Measurements from ENCODE around the gene GIT1.

GIT1 gene

DNA sequence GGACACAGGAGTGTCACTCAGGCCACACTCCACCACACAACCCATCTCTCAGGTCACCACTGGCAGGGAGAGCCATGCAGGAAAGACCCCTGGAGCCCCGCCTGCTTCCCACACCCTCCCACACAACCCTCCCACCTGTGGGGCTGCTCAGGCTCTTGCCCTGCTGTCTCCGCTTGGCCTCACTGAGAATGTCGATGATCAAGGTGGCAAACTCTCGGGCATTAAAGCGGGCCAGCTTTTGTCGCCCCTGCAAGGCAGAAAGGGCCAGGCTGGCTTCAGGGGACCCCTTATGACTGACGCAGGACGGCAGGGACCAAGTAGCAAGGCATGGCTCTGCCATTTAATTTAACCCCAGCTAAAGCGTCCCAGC is 12.5 kb downstream of the GIT1 start:
- no peak for FAIRE-seq

- FAIRE-seq: no peak
These were observed 13.0 kb downstream of the GIT1 start for GRCh38 chr17:29576214-29577000.

GRCh38 chr17:29575511-29576213 is 13.8 kb downstream of the GIT1 start:
- no peak for FAIRE-seq

DNA sequence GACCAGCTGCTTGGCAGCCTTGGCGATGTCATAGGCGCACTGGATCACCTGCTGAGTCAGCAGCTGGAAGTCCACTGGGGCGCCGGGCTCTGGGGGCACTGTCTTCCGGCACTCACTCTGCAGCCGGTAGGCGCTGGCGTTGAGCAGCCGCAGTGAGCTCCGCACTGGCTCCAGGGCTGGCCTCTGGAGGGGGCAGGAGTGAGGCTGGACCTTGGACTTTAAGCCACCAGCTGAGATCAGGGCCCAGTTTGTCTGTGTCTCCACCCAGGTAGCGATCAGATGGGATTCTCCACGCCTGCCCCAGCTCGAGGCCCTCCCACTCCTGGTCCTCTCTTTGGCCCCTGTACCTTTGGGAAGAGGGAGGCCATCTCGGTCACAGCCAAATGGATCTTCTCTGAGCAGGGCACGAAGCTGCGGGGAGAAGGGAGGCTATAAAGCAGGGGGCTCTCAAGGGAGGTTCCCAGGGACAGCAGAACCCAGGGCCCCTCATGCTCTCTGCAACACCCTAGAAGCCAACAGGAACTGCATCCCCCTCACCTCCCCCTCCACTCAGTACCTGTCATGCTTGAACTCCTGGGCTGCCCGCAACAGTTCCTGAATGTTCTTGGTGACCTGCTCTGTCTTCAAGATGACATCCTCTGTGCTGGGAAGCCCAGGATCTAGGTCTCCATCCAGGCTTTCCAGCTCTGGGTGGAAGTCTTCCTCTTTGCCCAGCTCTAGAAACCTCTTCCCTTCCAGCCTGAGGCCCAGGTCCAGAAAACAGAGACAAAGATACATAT is 14.5 kb downstream of the GIT1 start:
- no peak for FAIRE-seq

DNA sequence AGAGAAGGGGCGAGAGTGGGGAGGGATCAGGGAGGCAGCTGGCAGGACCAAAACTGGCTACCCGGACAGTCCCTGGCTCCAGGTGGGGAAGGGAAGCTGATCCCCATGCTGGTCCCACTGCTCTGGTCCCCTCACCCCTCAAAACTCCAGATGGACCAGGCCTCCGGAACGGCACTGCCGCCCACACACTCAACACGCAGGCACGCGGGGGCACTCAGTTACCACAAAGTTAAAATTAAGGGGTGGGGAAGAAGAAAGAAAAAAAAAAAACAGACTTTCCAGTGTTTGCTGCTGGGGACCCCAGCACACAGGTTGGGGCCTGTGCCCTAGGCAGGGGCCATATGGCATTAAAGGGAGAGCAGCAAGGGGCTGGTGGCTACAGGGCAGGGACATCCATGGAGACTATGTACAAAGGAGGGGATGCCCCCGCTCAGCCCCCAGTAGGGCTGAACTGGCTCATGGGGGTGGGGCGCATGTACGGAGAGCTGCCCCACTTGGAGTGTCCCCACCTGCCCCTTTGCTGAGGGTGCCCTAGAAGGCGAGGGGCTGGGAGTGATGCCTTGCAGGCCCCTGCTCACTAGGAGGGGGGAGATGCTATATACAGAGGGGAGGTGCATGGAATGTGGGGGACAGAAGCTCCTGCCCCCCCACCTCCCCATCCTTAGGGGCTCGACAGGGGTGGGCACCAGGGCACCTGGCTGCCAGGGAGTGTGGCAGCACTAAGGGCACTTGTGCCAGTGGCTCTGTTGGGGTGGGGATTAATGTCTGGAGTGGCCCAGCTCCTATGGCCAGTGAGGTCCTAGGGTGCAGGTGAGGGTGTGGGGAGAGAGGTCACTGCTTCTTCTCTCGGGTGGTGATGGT is 15.3 kb downstream of the GIT1 start:
- FAIRE-seq: no peak

GRCh38 chr17:29573558-29573869 is 15.9 kb downstream of the GIT1 start:
- no peak for FAIRE-seq

GRCh38 chr17:29572691-29573557 is 16.5 kb downstream of the GIT1 start:
- FAIRE-seq: no peak

DNA sequence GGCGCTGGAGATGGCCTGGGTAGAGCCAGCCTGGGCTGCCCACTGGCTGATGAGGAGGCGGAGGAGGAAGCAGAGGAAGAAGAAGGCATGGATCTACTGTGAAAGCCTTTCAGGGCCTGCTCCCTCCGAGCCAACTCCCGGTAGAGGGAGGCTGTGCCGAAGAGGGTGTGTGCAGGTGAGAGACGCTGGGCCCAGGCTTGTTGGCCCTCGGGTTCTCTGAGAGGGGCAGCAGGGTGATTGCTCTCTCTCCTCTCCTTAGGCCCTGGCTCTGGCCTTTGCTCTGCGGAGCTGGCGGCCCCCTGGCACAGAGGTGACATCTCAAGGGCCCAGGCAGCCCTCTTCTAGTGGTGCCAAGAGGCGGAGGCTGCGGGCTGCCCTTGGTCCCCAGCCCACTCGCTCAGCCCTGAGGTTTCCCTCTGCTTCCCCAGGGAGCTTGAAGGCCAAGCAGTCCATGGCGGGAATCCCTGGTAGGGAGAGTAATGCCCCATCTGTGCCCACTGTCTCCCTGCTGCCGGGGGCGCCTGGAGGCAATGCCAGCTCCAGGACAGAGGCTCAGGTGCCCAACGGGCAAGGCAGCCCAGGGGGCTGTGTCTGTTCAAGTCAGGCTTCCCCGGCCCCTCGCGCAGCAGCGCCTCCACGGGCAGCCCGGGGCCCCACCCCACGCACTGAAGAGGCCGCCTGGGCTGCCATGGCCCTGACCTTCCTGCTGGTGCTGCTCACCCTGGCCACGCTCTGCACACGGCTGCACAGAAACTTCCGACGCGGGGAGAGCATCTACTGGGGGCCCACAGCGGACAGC is 17.4 kb downstream of the GIT1 start:
- no peak for FAIRE-seq

DNA sequence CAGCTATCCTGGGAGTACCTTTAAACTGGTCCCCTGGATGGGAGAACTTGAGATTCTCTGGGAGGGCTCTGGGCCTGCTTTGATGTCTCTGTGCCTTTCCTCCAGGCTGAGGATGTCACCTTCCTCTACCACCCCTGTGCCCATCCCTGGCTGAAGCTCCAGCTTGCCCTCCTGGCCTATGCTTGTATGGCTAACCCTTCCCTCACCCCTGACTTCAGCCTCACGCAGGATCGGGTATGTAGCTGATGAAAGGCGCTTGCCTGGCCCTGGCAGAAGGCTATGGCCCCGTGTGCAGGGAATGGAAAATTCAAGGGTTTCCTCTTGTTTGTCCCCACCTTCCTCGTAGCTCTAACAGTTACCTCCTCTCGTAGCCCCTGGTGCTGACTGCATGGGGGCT is 18.0 kb downstream of the GIT1 start:
- FAIRE-seq: no peak

DNA sequence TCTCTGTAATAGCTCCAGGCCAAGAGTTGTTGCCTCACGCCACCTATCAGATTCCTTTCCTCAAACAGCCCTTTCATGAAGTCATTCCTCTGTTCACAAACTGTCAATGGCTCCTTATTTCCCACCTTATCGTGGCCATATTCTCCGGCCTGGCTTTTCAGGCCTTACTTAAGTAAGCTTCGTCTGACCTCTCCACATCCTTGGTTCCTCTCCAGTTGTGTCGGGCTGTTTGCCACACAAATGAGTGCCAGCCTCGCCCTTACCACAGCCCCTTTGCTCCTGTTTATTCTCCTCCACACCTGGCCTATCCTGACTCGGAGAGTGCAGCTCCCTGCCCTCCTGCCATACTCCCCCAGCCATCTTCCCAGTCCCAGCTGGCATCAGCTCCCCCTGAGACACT is 18.9 kb downstream of the GIT1 start:
- no peak for FAIRE-seq

DNA sequence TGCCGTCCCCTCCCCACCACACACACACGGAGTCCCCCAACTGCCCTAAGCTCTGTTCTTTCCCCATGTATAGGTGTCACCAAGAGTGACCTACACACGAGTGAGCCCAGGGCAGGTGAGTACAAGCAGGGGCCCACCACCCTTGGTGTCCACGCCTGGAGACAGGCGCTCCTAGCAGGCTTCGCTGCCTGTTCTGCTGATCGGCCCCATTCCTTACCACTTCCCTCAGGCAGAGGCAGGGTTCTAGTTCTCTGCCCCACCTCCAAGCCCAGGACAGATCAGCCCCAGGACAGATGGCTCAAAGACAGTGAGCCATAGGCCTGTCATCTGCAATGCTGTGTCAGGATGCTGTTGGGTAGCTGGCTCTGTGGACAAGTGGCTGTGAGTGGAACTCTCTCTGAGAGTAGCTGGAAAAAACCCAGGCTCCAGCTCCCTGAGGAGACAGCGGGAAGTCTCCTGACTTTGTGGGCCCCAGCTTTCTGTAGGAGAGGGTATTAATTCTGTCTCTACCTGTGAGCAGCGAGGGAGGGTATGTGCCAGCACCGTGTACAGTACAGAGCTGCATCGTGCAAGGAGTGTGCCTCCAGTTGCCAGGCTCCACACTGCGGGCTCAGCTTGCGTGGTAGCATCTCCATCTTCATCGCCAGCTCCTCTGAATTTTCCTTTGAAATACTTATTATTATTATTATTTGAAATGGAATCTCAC is 20.1 kb downstream of the GIT1 start:
- FAIRE-seq: no peak

- no peak for FAIRE-seq
These were observed 20.9 kb downstream of the GIT1 start, which contains the start of gene TP53I13 for GRCh38 chr17:29568331-29569244. Gene TP53I13 (plus strand): TSS chr17:29568701. CDS start chr17:29568759, 58 bp downstream.

DNA sequence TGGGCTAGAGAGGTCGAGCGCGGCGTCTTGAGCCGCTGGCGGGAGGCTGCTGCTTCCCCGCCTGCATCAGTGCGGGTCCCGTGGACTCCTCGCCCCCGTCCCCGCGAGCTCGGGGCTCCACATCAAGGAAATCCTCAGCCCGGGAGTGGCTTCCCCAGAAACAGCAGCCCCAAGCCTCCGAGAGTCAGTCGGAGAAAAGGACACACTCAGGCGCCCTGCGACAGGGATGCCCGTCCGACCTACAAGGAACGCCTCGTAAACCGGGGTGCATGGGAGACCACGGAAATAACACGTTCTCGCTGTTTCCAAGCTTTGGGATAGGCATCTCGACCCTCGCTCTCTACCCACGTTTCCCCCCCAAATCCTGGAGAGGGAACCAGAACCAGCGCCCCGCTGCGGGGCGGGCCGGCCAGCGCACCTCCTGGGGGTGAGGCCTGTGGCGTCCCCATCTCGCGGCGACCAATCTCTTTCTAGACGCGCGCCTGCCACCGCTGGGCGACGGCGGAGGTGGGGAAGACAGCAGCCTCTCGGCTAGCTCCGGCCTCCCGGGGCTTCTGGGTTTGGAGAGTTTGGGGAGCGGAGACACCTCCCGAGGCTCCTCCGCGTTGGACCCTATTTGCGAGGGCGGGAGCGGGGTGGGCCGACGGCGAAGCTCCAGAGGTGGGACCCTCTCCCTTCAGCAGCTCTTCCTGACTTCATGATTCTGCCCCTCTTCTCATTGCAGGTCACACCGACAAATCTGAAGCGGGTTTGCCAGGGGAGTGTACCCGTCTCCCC is 21.7 kb downstream of the GIT1 start:
- FAIRE-seq: no peak

DNA sequence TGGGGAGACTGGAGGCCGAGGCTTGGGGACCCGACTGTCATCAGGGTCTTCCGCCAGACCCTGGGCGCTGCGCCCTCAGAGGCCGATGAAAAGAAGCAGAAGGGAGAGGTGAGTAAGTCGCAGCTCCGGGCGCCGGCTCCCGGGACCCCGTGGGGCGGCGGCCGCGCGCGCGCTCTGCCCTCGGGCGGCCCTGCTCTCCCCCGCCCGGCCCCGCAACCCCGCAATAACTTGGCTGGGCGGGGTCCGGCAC is 22.2 kb downstream of the GIT1 start:
- no peak for FAIRE-seq

DNA sequence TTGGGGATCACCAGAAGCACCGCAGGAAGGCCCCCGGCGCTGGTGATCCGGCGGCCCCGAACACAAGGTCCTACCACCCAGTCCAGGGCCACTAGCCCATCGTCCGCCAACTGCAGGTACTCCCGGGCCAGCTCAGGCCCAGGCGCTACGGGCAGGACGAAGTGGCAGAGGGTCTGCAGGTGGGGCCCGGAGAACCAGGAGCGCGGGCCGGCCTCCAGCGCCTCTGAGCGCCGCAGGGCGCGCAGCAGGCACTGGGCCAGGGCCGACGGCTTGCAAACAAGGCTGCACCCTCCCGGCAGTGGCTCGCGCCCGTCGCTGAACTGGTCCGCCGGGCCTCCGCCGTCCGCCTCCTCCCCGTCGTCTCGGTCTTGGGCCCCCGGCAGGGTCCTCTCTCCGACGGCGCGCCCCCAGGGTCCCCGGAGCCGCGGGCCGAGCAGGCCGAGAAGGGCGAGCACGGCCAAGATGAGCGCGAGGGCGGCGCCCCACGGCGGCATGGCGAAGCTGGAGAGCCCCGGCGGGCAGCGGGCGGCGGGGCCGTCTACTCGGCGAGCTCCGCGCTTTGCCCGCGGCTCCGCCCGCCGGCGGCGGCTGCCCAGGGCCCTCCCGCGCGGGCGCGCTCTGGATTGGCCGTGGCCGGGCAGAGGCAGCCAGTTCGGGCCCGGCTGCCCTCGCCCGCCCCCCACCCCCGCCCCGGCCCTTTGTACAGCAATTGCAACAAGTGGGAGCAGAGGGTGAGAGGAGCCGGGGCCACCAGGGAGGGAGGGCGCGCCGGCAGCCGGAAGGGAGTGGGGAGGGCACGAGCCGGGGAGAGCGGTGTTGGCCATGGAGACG is 22.8 kb downstream of the GIT1 start, which contains the start of gene ABHD15:
ABHD15 (minus strand) TSS at position 565 of the 831 bp plus-strand sequence; CDS start at position 494, 71 bp downstream.
- FAIRE-seq: no peak

DNA sequence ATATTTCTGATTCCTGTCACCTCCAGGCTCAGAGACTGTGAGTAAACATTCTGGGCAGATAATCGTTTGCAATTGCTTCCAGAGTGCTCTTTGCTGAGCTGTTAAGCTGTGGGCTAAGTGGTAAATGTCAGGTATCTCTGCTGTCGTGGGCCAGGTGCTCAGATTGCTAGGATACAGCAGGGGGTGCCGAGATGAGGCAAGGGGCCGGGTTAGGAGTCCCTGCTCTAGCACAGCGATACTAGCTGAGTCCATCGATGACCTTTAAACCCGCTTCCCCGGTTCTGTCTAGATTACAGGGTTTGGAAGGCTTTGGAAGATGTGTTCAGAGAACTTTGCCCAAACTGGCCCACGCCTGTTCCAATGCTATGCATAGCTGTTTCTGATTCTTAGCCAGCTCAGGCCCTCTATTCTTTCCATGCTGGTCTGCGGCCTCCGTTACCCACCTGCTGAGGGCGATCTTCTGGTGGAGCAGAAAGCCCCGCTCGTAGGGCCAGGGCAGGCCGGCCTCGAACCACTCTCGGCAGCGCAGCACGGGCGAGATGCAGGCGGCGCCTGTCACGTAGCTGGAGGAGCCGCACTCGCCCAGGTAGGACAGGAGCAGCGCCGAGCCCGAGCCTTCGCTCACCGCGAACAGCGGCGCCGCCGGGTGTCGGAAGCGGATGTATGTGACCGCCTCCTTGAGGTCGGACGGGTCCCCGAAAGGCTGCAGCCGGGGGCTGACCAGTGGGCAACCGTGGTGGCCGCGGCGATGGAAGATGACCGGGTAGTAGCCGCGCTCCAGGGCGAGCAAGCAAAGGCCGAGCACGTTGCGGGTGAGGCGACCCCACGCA is 23.6 kb downstream of the GIT1 start:
- no peak for FAIRE-seq

DNA sequence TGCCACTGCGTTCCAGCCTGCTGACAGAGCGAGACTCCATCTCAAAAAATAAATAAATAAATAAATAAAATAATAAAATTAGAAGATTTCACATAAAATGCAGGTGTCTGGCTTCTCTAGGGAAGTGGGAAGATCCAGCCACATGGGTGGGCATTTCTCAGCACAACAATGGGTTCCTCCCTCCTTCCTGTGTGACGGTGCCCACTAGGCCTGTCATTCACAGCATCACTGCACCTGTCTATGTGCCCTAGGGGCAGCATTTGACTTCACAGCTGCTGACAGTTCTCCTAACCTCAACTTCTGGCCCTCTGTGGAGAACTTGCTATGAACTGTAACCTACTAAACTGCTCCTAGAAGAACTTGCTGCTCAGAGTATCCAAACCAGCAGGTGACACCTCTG is 25.6 kb downstream of the GIT1 start:
- FAIRE-seq: no peak
